HCT116 (cell line): ENCODE data around the gene RARB. TPM values are rescaled to one million over a fixed set of nuclear protein-coding genes. Genes with fewer than 3 reads are reported as not detected.

Experiments used
- ATAC-seq: fragments of 200-7000 bp; cut with Tn5 transposase; 2 replicates; pipeline ENCODE4 v1.9.1; 2020; ENCODE audit warnings: mild to moderate bottlenecking, moderate library complexity
- BruUV-seq: library from RNA; stranded (reverse); fragments of 400-500 nt; replicated peaks from 2 replicates; lab custom pipeline; 2021; lab: Mats Ljungman, UMichigan
- CTCF ChIA-PET: fragments of 300-600 bp; sonication (Branson Sonifier 250); formaldehyde crosslinking; loops from one replicate; lab custom pipeline; 2021; ENCODE audit warnings: antibody characterized with exemption; lab: Charles Lee
- POLR2A ChIA-PET: fragments of 300-600, 350-600 bp; sonication (Branson Sonifier 250); formaldehyde crosslinking; loops from one replicate; lab custom pipeline; 2021; ENCODE audit warnings: antibody characterized with exemption; lab: Charles Lee
- RAD21 ChIA-PET, 2 experiments: fragments of 300-600 bp; sonication (Branson Sonifier 250); formaldehyde crosslinking; loops; one replicate each; lab custom pipeline; 2023; ENCODE audit warnings: low total read pairs in 2 of 2; ENCODE audit not compliant: uncharacterized antibody in 2 of 2, unreplicated experiment in 2 of 2, low non-redundant PET in 1 of 2; lab: Charles Lee
- DNase-seq: peaks from one replicate; pipeline ENCODE4 v3.0.0-alpha.2; 2010; ENCODE audit warnings: low read depth, low spot score
- H2AFZ ChIP-seq: fragments of 200-600 bp; shearing (Covaris generic), sonication (generic); 2 replicates; pipeline ENCODE4 v1.6.1; 2017; ENCODE audit warnings: low read depth, mixed run types, mixed read lengths, antibody characterized with exemption, low read length; ENCODE audit not compliant: poor library complexity, severe bottlenecking
- H3K27ac ChIP-seq: 2 replicates; pipeline ENCODE4 v1.5.1; 2012; ENCODE audit warnings: low read depth, low read length
- H3K27me3 ChIP-seq: fragments of 200-600 bp; sonication (generic); 2 replicates; pipeline ENCODE4 v1.6.1; 2016; ENCODE audit warnings: mixed run types, low read length, mixed read lengths; ENCODE audit not compliant: insufficient read depth
- H3K36me3 ChIP-seq, 2 experiments: fragments of 200-500 bp in 1 of 2; fragments of 200-600 bp in 1 of 2; sonication (Bioruptor generic) in 1 of 2; sonication (generic) in 1 of 2; 2 replicates each; pipeline versions ENCODE4 v1.5.1 to v1.6.1; 2014 to 2016; ENCODE audit warnings: low read length in 2 of 2, inconsistent platforms in 1 of 2, mixed read lengths in 1 of 2, mixed run types in 1 of 2; ENCODE audit not compliant: insufficient read depth in 2 of 2, control insufficient read depth in 1 of 2
- H3K4me1 ChIP-seq, 2 experiments: fragments of 200-600 bp in 1 of 2; sonication (generic) in 1 of 2; 2 replicates each; pipeline versions ENCODE4 v1.5.1 to v1.6.1; 2012 to 2017; ENCODE audit warnings: low read length in 2 of 2, inconsistent platforms in 1 of 2, mild to moderate bottlenecking in 1 of 2, mixed read lengths in 1 of 2, mixed run types in 1 of 2, moderate library complexity in 1 of 2; ENCODE audit not compliant: insufficient read depth in 2 of 2, control insufficient read depth in 1 of 2
- H3K4me2 ChIP-seq: fragments of 200-600 bp; sonication (generic); 2 replicates; pipeline ENCODE4 v1.6.1; 2017; ENCODE audit warnings: mixed run types, low read length, mixed read lengths
- H3K4me3 ChIP-seq, 2 experiments: fragments of 200-600 bp in 1 of 2; sonication (generic) in 1 of 2; replicated peaks in 1 of 2; 2 replicates each; pipeline ENCODE4 v1.5.1; 2011 to 2016; ENCODE audit warnings: low read length in 2 of 2, control low read depth in 1 of 2, low read depth in 1 of 2, mild to moderate bottlenecking in 1 of 2, mixed read lengths in 1 of 2, mixed run types in 1 of 2
- H3K79me2 ChIP-seq: fragments of 200-600 bp; sonication (generic); 2 replicates; pipeline ENCODE4 v1.6.1; 2017; ENCODE audit warnings: mild to moderate bottlenecking, mixed run types, low read length, moderate library complexity, mixed read lengths; ENCODE audit not compliant: insufficient read depth
- H3K9ac ChIP-seq: fragments of 200-600 bp; sonication (generic); 2 replicates; pipeline ENCODE4 v1.6.1; 2016; ENCODE audit warnings: low read length, mixed read lengths
- H3K9me2 ChIP-seq: fragments of 200-600 bp; sonication (generic), shearing (Covaris generic); 2 replicates; pipeline ENCODE4 v1.6.1; 2017; ENCODE audit warnings: mixed run types, mild to moderate bottlenecking, moderate library complexity; ENCODE audit not compliant: insufficient read depth
- H3K9me3 ChIP-seq, 2 experiments: fragments of 200-500 bp in 1 of 2; fragments of 200-600 bp in 1 of 2; sonication (Bioruptor generic) in 1 of 2; sonication (generic) in 1 of 2; 2 replicates each; pipeline ENCODE4 v1.6.1; 2014 to 2017; ENCODE audit warnings: low read length in 2 of 2, mixed read lengths in 2 of 2, inconsistent platforms in 1 of 2, low read depth in 1 of 2, mild to moderate bottlenecking in 1 of 2, mixed run types in 1 of 2, moderate library complexity in 1 of 2; ENCODE audit not compliant: control insufficient read depth in 1 of 2, insufficient read depth in 1 of 2
- H4K20me1 ChIP-seq: fragments of 200-600 bp; sonication (generic), shearing (Covaris generic); 2 replicates; pipeline ENCODE4 v1.6.1; 2017; ENCODE audit warnings: mixed run types, mild to moderate bottlenecking, moderate library complexity; ENCODE audit not compliant: insufficient read depth
- CEBPB ChIP-seq: IDR thresholded peaks from 2 replicates; pipeline ENCODE4 v1.6.1; 2012; ENCODE audit warnings: low read depth
- CTCF ChIP-seq, 3 experiments: fragments of 200-600 bp in 1 of 3; sonication (generic) in 1 of 3; IDR thresholded peaks in 2 of 3; conservative IDR thresholded peaks in 1 of 3; 2 replicates each; pipeline ENCODE4 v1.5.1; 2012 to 2017; ENCODE audit warnings: low read depth in 2 of 3, low read length in 2 of 3, antibody characterized with exemption in 1 of 3, borderline replicate concordance in 1 of 3, control low read depth in 1 of 3, mild to moderate bottlenecking in 1 of 3, mixed read lengths in 1 of 3, mixed run types in 1 of 3, moderate library complexity in 1 of 3; ENCODE audit not compliant: insufficient read depth in 1 of 3
- EGR1 ChIP-seq: IDR thresholded peaks from 2 replicates; pipeline ENCODE4 v1.6.1; 2012; ENCODE audit warnings: low read depth
- ELF1 ChIP-seq: IDR thresholded peaks from 2 replicates; pipeline ENCODE4 v1.6.1; 2012; ENCODE audit warnings: low read depth, borderline replicate concordance
- EZH2 ChIP-seq: fragments of 200-600 bp; sonication (generic); IDR thresholded peaks from 2 replicates; pipeline ENCODE4 v1.6.1; 2017; ENCODE audit warnings: antibody characterized with exemption, mixed run types
- FOSL1 ChIP-seq: IDR thresholded peaks from 2 replicates; pipeline ENCODE4 v1.6.1; 2012; ENCODE audit warnings: low read depth
- JUND ChIP-seq: IDR thresholded peaks from 2 replicates; pipeline ENCODE4 v1.6.1; 2012
- MAX ChIP-seq: IDR thresholded peaks from 2 replicates; pipeline ENCODE4 v1.6.1; 2012
- POLR2A ChIP-seq: IDR thresholded peaks from 2 replicates; pipeline ENCODE4 v1.7.0; 2011; ENCODE audit warnings: borderline replicate concordance; ENCODE audit not compliant: insufficient read depth, insufficient read length; ENCODE audit errors: extremely low read depth
- POLR2AphosphoS5 ChIP-seq: IDR thresholded peaks from 2 replicates; pipeline ENCODE4 v1.6.1; 2011; ENCODE audit warnings: mild to moderate bottlenecking, low read depth, low read length, moderate library complexity
- SIN3A ChIP-seq: IDR thresholded peaks from 2 replicates; pipeline ENCODE4 v1.6.1; 2012; ENCODE audit warnings: low read depth
- SP1 ChIP-seq: IDR thresholded peaks from 2 replicates; pipeline ENCODE4 v1.6.1; 2012; ENCODE audit warnings: low read depth
- SRF ChIP-seq: IDR thresholded peaks from 2 replicates; pipeline ENCODE4 v1.6.1; 2012; ENCODE audit warnings: low read depth
- TCF7L2 ChIP-seq: IDR thresholded peaks from 2 replicates; pipeline ENCODE4 v1.7.0; 2011; ENCODE audit warnings: borderline replicate concordance, inconsistent platforms; ENCODE audit not compliant: insufficient read depth, insufficient read length; ENCODE audit errors: extremely low read depth
- YY1 ChIP-seq: IDR thresholded peaks from 2 replicates; pipeline ENCODE4 v1.6.1; 2011; ENCODE audit warnings: low read length, low read depth, moderate library complexity, mild to moderate bottlenecking; ENCODE audit not compliant: insufficient replicate concordance; ENCODE audit errors: extremely low read depth
- ZBTB33 ChIP-seq: IDR thresholded peaks from 2 replicates; pipeline ENCODE4 v1.6.1; 2011; ENCODE audit warnings: mild to moderate bottlenecking, low read length, moderate library complexity; ENCODE audit not compliant: insufficient replicate concordance; ENCODE audit errors: extremely low read depth
- ZFX ChIP-seq: fragments of 450-650 bp; IDR thresholded peaks from 2 replicates; pipeline ENCODE4 v1.6.1; 2017
- ZNF274 ChIP-seq: fragments of 200-500 bp; sonication (Bioruptor generic); IDR thresholded peaks from 2 replicates; pipeline ENCODE4 v1.6.1; 2014; ENCODE audit warnings: mild to moderate bottlenecking, low read depth, low read length, inconsistent platforms
- intact Hi-C: fragments of 100-400 bp; cut with micrococcal nuclease; formaldehyde crosslinking; loops from 2 replicates; pipeline ENCODE4 v1.10.0; 2022
- total RNA-seq: library from RNA; stranded (reverse); gene quantifications from one replicate; pipeline ENCODE4 v1.2.1, GENCODE V29; 2021; ENCODE audit not compliant: unreplicated experiment

Gene RARB
- total RNA-seq, 1 experiment from 2014 or later = not detected

GRCh38 chr3:25418596-25418995 is 9.5 kb upstream of the RARB start:
- Histone ChIP-seq H3K27ac (no peak overlapping the region), H4K20me1 (no peaks in the 10 kb centered on the region), H3K4me1 (no peaks in the 10 kb centered on the region), H3K36me3 (no peaks in the 10 kb centered on the region), H3K9me3 (no peaks in the 10 kb centered on the region), H3K79me2 (no peaks in the 10 kb centered on the region), H3K4me3 (no peak overlapping the region), H3K9me2 (no peaks in the 10 kb centered on the region), H3K27me3 (peaks cover 52% of the 10 kb centered on the region), H3K4me2 (no peak overlapping the region), H2AFZ (no peak overlapping the region), H3K9ac (no peak overlapping the region)
- TF ChIP-seq ELF1 = no peak
- CTCF ChIA-PET = no interaction called here
- RAD21 ChIA-PET = no interaction called here
- ATAC-seq (no peak), DNase-seq (no peak)
- intact Hi-C loops = no loop called here
- POLR2A ChIA-PET = no interaction called here
- BruUV-seq = no TSS peak

GRCh38 chr3:25419251-25419650 is 8.8 kb upstream of the RARB start:
- ChIA-PET CTCF (no interaction called here), RAD21 (no interaction called here), POLR2A (no interaction called here)
- intact Hi-C loops = no loop called here
- Histone ChIP-seq H3K4me1 (no peaks in the 10 kb centered on the region), H3K27ac (no peak overlapping the region), H3K36me3 (no peaks in the 10 kb centered on the region), H3K9me2 (no peaks in the 10 kb centered on the region), H3K79me2 (no peaks in the 10 kb centered on the region), H3K4me3 (no peak overlapping the region), H4K20me1 (no peaks in the 10 kb centered on the region), H3K4me2 (no peak overlapping the region), H3K9me3 (no peaks in the 10 kb centered on the region), H3K27me3 (peaks cover 57% of the 10 kb centered on the region), H3K9ac (no peak overlapping the region), H2AFZ (no peak overlapping the region)
- DNase-seq = no peak
- ATAC-seq = no peak
- BruUV-seq = no TSS peak
- no peak for TF ChIP-seq SIN3A
- no peak for TF ChIP-seq POLR2A
- no peak for TF ChIP-seq TCF7L2
- no peak for TF ChIP-seq CTCF (IDR thresholded peaks at IDR 0.05 in 2 of 3, conservative IDR thresholded peaks at IDR 0.05 in 1 of 3; ENCODE audit: borderline replicate concordance in 1 of 3, insufficient read depth in 1 of 3, low read depth in 2 of 3, low read length in 2 of 3)
- TF ChIP-seq ZFX = no peak
- TF ChIP-seq ZNF274 = no peak
- TF ChIP-seq EZH2 = no peak
- TF ChIP-seq YY1 = no peak
- no peak for TF ChIP-seq POLR2AphosphoS5
- TF ChIP-seq SRF = no peak
- no peak for TF ChIP-seq EGR1
- no peak for TF ChIP-seq CEBPB
- TF ChIP-seq JUND = no peak
- no peak for TF ChIP-seq ZBTB33
- TF ChIP-seq ELF1 = no peak
- TF ChIP-seq SP1 = no peak
- no peak for TF ChIP-seq MAX
- TF ChIP-seq FOSL1 = no peak
